IPS-18c (cell line): ENCODE measurements around the gene PGM1.

Source experiments
- H3K4me3 ChIP-seq: 2 replicates; pipeline ENCODE4 v1.7.0; 2013; ENCODE audit warnings: low read depth, mild to moderate bottlenecking, low read length, moderate library complexity; ENCODE audit not compliant: insufficient read depth
- H3K9me3 ChIP-seq: one replicate; pipeline ENCODE4 v1.6.1; 2013; ENCODE audit warnings: mild to moderate bottlenecking, low read length, moderate library complexity; ENCODE audit not compliant: control insufficient read depth, insufficient read depth

PGM1 gene

GRCh38 chr1:63621698-63622097 lies 28.5 kb downstream of the PGM1 start:
- Histone ChIP-seq H3K9me3 (no peaks in the 10 kb centered on the region), H3K4me3 (no peak overlapping the region)

GRCh38 chr1:63622849-63623566 lies 29.8 kb downstream of the PGM1 start:
- Histone ChIP-seq H3K4me3 (no peak overlapping the region), H3K9me3 (no peaks in the 10 kb centered on the region)

GRCh38 chr1:63623952-63624351 lies 30.7 kb downstream of the PGM1 start:
- H3K4me3 ChIP-seq: no peak overlapping the region
- H3K9me3 ChIP-seq: no peaks in the 10 kb centered on the region

GRCh38 chr1:63624911-63625310 lies 31.7 kb downstream of the PGM1 start:
- Histone ChIP-seq H3K4me3 (no peak overlapping the region), H3K9me3 (no peaks in the 10 kb centered on the region)

- Histone ChIP-seq H3K4me3 (no peak overlapping the region), H3K9me3 (no peaks in the 10 kb centered on the region)
Measured at GRCh38 chr1:63626222-63626621, 33.0 kb downstream of the PGM1 start.

GRCh38 chr1:63628607-63629006 lies 35.4 kb downstream of the PGM1 start:
- Histone ChIP-seq H3K9me3 (no peaks in the 10 kb centered on the region), H3K4me3 (no peak overlapping the region)

GRCh38 chr1:63630238-63630637 lies 37.0 kb downstream of the PGM1 start:
- Histone ChIP-seq H3K4me3 (no peak overlapping the region), H3K9me3 (no peaks in the 10 kb centered on the region)

- Histone ChIP-seq H3K9me3 (no peaks in the 10 kb centered on the region), H3K4me3 (no peak overlapping the region)
Measured at GRCh38 chr1:63630666-63631065, 37.5 kb downstream of the PGM1 start.

GRCh38 chr1:63632110-63632509 lies 38.9 kb downstream of the PGM1 start:
- H3K4me3 ChIP-seq: no peak overlapping the region
- H3K9me3 ChIP-seq: no peaks in the 10 kb centered on the region

- no peak overlapping the region for H3K4me3 ChIP-seq
- H3K9me3 ChIP-seq: no peaks in the 10 kb centered on the region
Measured at GRCh38 chr1:63633281-63633680, 40.1 kb downstream of the PGM1 start.

GRCh38 chr1:63634471-63634870 lies 41.3 kb downstream of the PGM1 start:
- no peak overlapping the region for H3K4me3 ChIP-seq
- H3K9me3 ChIP-seq: no peaks in the 10 kb centered on the region

- Histone ChIP-seq H3K9me3 (no peaks in the 10 kb centered on the region), H3K4me3 (no peak overlapping the region)
Measured at GRCh38 chr1:63635681-63636080, 42.5 kb downstream of the PGM1 start.

GRCh38 chr1:63636192-63637105 lies 43.2 kb downstream of the PGM1 start:
- no peaks in the 10 kb centered on the region for H3K9me3 ChIP-seq
- H3K4me3 ChIP-seq: no peak overlapping the region

GRCh38 chr1:63638471-63638870 lies 45.3 kb downstream of the PGM1 start:
- Histone ChIP-seq H3K4me3 (no peak overlapping the region), H3K9me3 (no peaks in the 10 kb centered on the region)

GRCh38 chr1:63638875-63639274 lies 45.7 kb downstream of the PGM1 start:
- no peak overlapping the region for H3K4me3 ChIP-seq

GRCh38 chr1:63640633-63641567 lies 47.7 kb downstream of the PGM1 start:
- H3K9me3 ChIP-seq: no peaks in the 10 kb centered on the region
- no peak overlapping the region for H3K4me3 ChIP-seq

More at GRCh38 chr1:63638875-63639274, 45.7 kb downstream of the PGM1 start:
- no peaks in the 10 kb centered on the region for H3K9me3 ChIP-seq

GRCh38 chr1:63641615-63642014 lies 48.4 kb downstream of the PGM1 start:
- no peaks in the 10 kb centered on the region for H3K9me3 ChIP-seq
- no peak overlapping the region for H3K4me3 ChIP-seq
